Body of pancreas (tissue), 4 donors: ENCODE measurements around the gene CEBPG. TPM values are rescaled to one million over a fixed set of nuclear protein-coding genes. Genes with fewer than 3 reads are reported as not detected.
A peak's percentile ranks its signal among the peaks of the same experiment; 100 is the strongest.

Experiments used
- ATAC-seq: fragments of 150-250 bp; one replicate; pipeline ENCODE4 v1.9.1; 2016
- DNase-seq, 4 donors: peaks; one replicate each; pipeline ENCODE4 v3.0.0-alpha.2; 2019
- H3K27ac ChIP-seq, 4 donors: fragments of 200-600 bp; sonication (generic); 1 replicate in 3 of 4; 2 replicates in 1 of 4; pipeline versions ENCODE4 v1.5.1 to v1.6.1; 2016 to 2019; ENCODE audit warnings: mild to moderate bottlenecking in 1 of 4, mixed read lengths in 1 of 4, moderate library complexity in 1 of 4
- H3K27me3 ChIP-seq, 2 donors: fragments of 200-600 bp; sonication (generic); one replicate each; pipeline ENCODE4 v1.6.0; 2016; ENCODE audit warnings: mild to moderate bottlenecking in 1 of 2
- H3K36me3 ChIP-seq, 2 donors: fragments of 200-600 bp; sonication (generic); replicated peaks in 1 of 2; 2 replicates each; pipeline ENCODE4 v1.5.1; 2016; ENCODE audit warnings: low read depth in 2 of 2; ENCODE audit not compliant: insufficient read depth in 1 of 2
- H3K4me1 ChIP-seq: fragments of 200-600 bp; sonication (generic); one replicate; pipeline ENCODE4 v1.6.0; 2016
- H3K4me3 ChIP-seq, 2 donors: fragments of 200-600 bp; sonication (generic); 1 replicate in 1 of 2; 2 replicates in 1 of 2; pipeline ENCODE4 v1.5.1; 2016 to 2019
- H3K9me3 ChIP-seq, 3 donors: fragments of 200-600 bp; sonication (generic); 1 replicate in 2 of 3; 2 replicates in 1 of 3; pipeline ENCODE4 v1.5.1; 2016
- CTCF ChIP-seq, 7 experiments: fragments of 450-650 bp in 4 of 7; fragments of 200-600 bp in 3 of 7; sonication (generic) in 3 of 7; IDR thresholded peaks; one replicate each; pipeline ENCODE4 v1.5.1; 2016 to 2019; ENCODE audit warnings: antibody characterized with exemption in 7 of 7
- POLR2A ChIP-seq, 3 donors: fragments of 450-650 bp; IDR thresholded peaks; one replicate each; pipeline ENCODE4 v1.6.1; 2016; ENCODE audit warnings: antibody characterized with exemption in 3 of 3, mild to moderate bottlenecking in 2 of 3
- WGBS, 2 donors: methylation state at CpG; one replicate each; pipeline ENCODE4 v1.1.5; 2017; 5-methylcytosine and 5-hydroxymethylcytosine counted together
- intact Hi-C: fragments of 100-400 bp; cut with DNase I; formaldehyde crosslinking; loops from one replicate; pipeline ENCODE4 v1.15.1; 2023
- total RNA-seq, 2 donors: library from RNA; depleted of rRNA; stranded (reverse); fragments of >200 nt; gene quantifications; one replicate each; pipeline ENCODE4 v1.1.0, GENCODE V29; 2016

CEBPG gene
- total RNA-seq, 2 donors from 2014 or later = 13.2 to 16.3 TPM

- H3K9me3 ChIP-seq = no peaks in the 10 kb centered on the region
- H3K27ac ChIP-seq = no peak overlapping the region
- DNase-seq (peak; percentile 56 to 79 (median 69)), ATAC-seq (peak; percentile 27)
- no peaks in the 10 kb centered on the region for H3K27me3 ChIP-seq
- no peak overlapping the region for H3K4me3 ChIP-seq
- H3K4me1 ChIP-seq = peaks cover 57% of the 10 kb centered on the region
- no peaks in the 10 kb centered on the region for H3K36me3 ChIP-seq
- no peak for TF ChIP-seq POLR2A (IDR thresholded peaks at IDR 0.05)
- peak in 1 of 7 experiments; percentile 15 for TF ChIP-seq CTCF (IDR thresholded peaks at IDR 0.05)
- 0 to 44% methylated on average over 1 to 25 of the region's 39 CpGs for WGBS, 2 donors
- intact Hi-C loops = no loop called here
These were observed 19.1 kb downstream of the CEBPG start for GRCh38 chr19:33392341-33393285.

DNA sequence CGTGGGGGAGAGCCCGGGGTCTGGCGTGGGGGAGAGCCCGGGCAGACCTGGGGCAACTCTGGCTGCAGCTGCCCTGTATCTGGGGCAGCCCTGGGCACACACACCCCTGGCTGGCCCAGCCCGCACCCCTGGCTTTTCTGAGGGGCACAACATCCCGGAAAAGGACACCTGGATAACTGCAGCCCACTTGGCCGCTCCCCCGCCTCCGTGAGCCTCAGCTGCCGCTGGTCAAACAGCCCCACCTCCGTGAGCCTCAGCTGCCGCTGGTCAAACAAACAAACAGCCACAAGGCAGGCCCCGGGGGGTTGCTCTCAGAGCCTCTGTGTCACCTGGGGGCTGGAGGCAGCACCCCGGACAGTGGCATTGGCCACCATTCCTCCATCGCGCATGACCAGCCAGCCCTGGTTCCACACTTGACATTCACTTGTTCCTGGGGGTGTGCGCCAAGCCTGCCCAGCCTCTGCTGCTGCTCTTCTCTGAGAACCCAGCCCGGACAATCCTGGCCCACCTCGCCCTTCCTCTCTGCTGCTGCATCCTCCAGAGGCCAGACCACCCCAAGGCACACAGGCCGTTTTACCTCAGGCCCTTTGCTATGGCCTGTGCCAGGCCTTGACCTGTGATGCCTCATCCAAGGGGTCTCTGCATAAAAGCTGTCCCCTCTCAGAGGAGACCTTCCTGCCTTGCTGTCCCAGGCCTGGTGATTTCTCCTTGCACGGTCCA is 19.9 kb downstream of the CEBPG start:
- DNase-seq (peak in 2 of 4 donors; percentile 10), ATAC-seq (no peak)
- WGBS, 2 donors = 73 to 85% methylated on average over 13 to 17 of the region's 21 CpGs
- no peaks in the 10 kb centered on the region for H3K27me3 ChIP-seq
- H3K36me3 ChIP-seq = no peaks in the 10 kb centered on the region
- H3K27ac ChIP-seq = no peak overlapping the region
- intact Hi-C loops = no loop called here
- H3K4me1 ChIP-seq = peaks cover 53% of the 10 kb centered on the region
- TF ChIP-seq POLR2A (IDR thresholded peaks at IDR 0.05) (no peak), CTCF (IDR thresholded peaks at IDR 0.05) (no peak)
- H3K9me3 ChIP-seq = no peaks in the 10 kb centered on the region
- no peak overlapping the region for H3K4me3 ChIP-seq

GRCh38 chr19:33394006-33394722 is 20.7 kb downstream of the CEBPG start:
- intact Hi-C loops = no loop called here
- peak; percentile 22 for ATAC-seq

More at GRCh38 chr19:33394006-33394722, 20.7 kb downstream of the CEBPG start:
- no peaks in the 10 kb centered on the region for H3K9me3 ChIP-seq
- peak in 1 of 4 donors; percentile 27 for DNase-seq
- H3K36me3 ChIP-seq = no peaks in the 10 kb centered on the region
- WGBS, 2 donors = 81% methylated on average over 16 to 30 of the region's 30 CpGs
- no peak for TF ChIP-seq POLR2A (IDR thresholded peaks at IDR 0.05)
- TF ChIP-seq CTCF (IDR thresholded peaks at IDR 0.05) = no peak
- H3K27me3 ChIP-seq = no peaks in the 10 kb centered on the region
- no peak overlapping the region for H3K4me3 ChIP-seq
- H3K27ac ChIP-seq = no peak overlapping the region
- peaks cover 46% of the 10 kb centered on the region for H3K4me1 ChIP-seq
